Colonic mucosa (tissue), 4 donors: ENCODE measurements around the gene CYP27B1. TPM values are rescaled to one million over a fixed set of nuclear protein-coding genes. Genes with fewer than 3 reads are reported as not detected.

Source experiments
- DNase-seq: peaks from one replicate; pipeline ENCODE4 v3.0.0-alpha.2; 2020
- H3K27ac ChIP-seq: fragments of 200-600 bp; one replicate; pipeline ENCODE4 v1.8.0; 2021
- H3K27me3 ChIP-seq: fragments of 200-600 bp; one replicate; pipeline ENCODE4 v1.8.0; 2021
- H3K36me3 ChIP-seq: fragments of 200-600 bp; one replicate; pipeline ENCODE4 v1.8.0; 2021
- H3K4me1 ChIP-seq: fragments of 200-600 bp; one replicate; pipeline ENCODE4 v1.8.0; 2021; ENCODE audit warnings: mild to moderate bottlenecking
- H3K4me3 ChIP-seq: fragments of 200-600 bp; one replicate; pipeline ENCODE4 v1.8.0; 2021
- H3K9ac ChIP-seq, 2 donors: one replicate each; pipeline ENCODE4 v1.7.0; 2013; ENCODE audit warnings: control low read depth in 2 of 2, low read depth in 2 of 2, low read length in 2 of 2
- H3K9me3 ChIP-seq: fragments of 200-600 bp; one replicate; pipeline ENCODE4 v1.8.0; 2021
- intact Hi-C: fragments of 100-400 bp; cut with DNase I; formaldehyde crosslinking; loops from one replicate; pipeline ENCODE4 v1.14.1; 2022
- total RNA-seq, 2 donors: library from RNA; stranded (reverse); fragmentation: NEBNext Ultra II Directional in 1 of 2; extraction: Animal tissue kit (Norgen Biotek cat#: 25700) in 1 of 2; gene quantifications; one replicate each; pipeline ENCODE4 v1.2.1, GENCODE V29; 2021
- TF ChIP-seq, protein P1 (sequence below): fragments of 200-600 bp; IDR thresholded peaks from one replicate; pipeline ENCODE4 v1.8.0; 2022; ENCODE audit warnings: antibody characterized with exemption, mild to moderate bottlenecking
- donor health status: healthy.
- donor health status: DM: no; HTN: no; CAD: no.
- donor health status: DM: no; HTN: no; CAD: no.

Gene CYP27B1
- total RNA-seq, 2 donors from 2014 or later, result 0.80 to 1.6 TPM

DNA sequence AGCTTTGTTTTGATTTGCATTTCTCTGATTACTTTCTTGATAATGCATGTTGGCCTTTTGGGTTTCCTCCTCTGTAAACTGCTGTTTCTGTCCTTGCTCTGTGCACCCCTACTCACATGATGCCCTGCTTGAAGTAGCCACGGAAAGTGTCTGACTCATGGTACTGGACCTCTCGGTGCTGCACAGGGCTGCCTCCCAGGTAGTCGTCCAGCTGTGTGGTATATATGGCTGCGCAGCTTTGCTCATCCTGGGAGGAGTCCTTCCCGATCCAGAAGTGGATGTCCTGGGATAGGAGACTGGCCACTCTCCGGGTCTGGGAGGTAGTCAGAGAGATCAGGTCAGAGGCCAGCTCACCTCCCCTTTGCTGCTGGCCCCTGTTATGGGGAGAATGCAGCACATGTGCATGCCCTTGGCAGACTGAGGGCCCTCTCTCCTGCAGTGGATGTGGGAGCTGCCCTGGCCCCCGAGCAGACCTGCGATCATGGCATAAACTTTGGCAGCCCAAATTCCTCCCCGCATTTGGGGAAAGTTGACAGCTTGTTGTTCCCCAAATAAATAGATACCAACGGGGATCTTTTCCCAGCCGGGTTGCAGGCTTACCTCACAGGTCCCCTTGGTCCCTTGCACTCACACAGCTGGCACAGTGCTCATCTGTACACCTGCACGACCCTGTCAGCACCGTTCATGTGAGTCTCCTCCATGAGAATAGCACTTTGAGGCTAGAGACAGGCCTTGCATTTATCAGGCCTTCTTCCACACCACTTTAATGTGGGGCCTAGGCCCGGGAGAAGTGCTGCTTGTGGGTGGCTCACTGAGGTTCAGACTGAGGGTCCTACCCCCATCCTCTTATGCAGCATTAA, 46.5 kb upstream of the CYP27B1 start:
- intact Hi-C loops, result no loop called here
- H3K36me3 ChIP-seq, result no peaks in the 10 kb centered on the region

DNA sequence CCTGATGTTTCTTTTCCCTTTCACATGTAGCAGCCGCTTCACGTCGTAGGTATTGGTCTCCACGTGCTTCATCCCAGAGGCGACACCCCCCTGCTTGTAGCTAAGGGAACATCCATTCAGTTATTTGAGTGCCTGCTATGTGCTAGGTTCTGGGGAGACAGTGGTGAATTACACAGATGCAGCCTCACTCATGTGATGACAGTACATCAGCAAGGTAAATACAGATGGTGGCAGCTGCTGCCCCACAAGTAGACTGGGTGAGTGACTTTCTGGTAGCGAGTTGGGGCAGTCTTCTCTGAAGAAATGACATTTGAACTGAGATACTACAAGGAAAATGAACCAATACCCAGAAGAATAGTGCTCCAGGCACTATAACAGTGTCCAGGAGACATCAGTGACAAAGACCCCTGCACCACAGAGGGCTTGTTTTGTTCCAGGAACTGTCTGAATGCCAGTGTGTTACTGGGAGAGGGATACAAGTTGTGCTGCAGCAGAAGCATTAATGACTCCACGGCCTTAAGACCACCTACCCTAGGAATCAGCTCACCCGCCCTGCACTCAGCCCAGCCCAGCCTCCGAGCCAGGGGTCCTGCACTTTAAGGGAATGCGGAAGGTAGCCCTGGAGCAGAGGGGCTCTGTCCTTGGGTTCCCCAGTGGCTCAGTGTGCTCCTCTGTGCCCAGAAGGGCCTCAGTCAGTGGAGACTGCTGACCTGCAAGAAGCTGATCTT, 44.3 kb upstream of the CYP27B1 start:
- Histone ChIP-seq H3K4me3 (no peak overlapping the region), H3K27me3 (no peaks in the 10 kb centered on the region), H3K4me1 (no peaks in the 10 kb centered on the region), H3K27ac (no peak overlapping the region), H3K9ac (no peak overlapping the region), H3K36me3 (no peaks in the 10 kb centered on the region), H3K9me3 (no peaks in the 10 kb centered on the region)
- TF ChIP-seq, protein P1, sequence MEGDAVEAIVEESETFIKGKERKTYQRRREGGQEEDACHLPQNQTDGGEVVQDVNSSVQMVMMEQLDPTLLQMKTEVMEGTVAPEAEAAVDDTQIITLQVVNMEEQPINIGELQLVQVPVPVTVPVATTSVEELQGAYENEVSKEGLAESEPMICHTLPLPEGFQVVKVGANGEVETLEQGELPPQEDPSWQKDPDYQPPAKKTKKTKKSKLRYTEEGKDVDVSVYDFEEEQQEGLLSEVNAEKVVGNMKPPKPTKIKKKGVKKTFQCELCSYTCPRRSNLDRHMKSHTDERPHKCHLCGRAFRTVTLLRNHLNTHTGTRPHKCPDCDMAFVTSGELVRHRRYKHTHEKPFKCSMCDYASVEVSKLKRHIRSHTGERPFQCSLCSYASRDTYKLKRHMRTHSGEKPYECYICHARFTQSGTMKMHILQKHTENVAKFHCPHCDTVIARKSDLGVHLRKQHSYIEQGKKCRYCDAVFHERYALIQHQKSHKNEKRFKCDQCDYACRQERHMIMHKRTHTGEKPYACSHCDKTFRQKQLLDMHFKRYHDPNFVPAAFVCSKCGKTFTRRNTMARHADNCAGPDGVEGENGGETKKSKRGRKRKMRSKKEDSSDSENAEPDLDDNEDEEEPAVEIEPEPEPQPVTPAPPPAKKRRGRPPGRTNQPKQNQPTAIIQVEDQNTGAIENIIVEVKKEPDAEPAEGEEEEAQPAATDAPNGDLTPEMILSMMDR, result no peak
- intact Hi-C loops, result no loop called here
- no peak for DNase-seq

More for the DNA sequence above, 46.5 kb upstream of the CYP27B1 start:
- Histone ChIP-seq H3K4me1 (peaks cover 10% of the 10 kb centered on the region), H3K27ac (no peak overlapping the region), H3K9ac (no peak overlapping the region), H3K4me3 (no peak overlapping the region), H3K9me3 (no peaks in the 10 kb centered on the region), H3K27me3 (no peaks in the 10 kb centered on the region)
- DNase-seq, result no peak
- TF ChIP-seq, protein P1, result no peak

DNA sequence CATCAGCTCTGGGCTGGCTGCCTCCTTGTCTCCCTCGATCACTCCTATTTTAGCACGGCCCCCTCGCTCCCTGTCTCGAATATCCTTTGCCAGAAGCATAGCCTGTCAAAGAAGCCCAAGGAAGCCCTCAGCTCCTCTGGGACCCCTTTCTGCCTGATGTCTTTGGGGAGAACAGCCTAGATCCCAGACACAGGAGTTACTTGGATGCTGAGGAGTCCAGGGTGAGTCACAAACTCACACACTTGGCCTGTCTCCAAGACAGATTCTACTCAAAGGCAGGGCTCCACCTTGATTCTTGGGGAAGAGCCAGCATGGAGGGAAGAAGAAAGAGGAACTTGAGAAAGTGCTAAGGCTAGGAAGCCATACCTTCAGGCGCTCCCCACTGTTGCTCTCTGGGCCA, 43.6 kb upstream of the CYP27B1 start:
- H3K27ac ChIP-seq, result no peak overlapping the region
- TF ChIP-seq, protein P1, result no peak
- H3K27me3 ChIP-seq, result no peaks in the 10 kb centered on the region
- no peaks in the 10 kb centered on the region for H3K9me3 ChIP-seq
- H3K9ac ChIP-seq, result no peak overlapping the region
- no peaks in the 10 kb centered on the region for H3K36me3 ChIP-seq
- intact Hi-C loops, result no loop called here
- H3K4me3 ChIP-seq, result no peak overlapping the region
- DNase-seq, result no peak
- no peaks in the 10 kb centered on the region for H3K4me1 ChIP-seq

DNA sequence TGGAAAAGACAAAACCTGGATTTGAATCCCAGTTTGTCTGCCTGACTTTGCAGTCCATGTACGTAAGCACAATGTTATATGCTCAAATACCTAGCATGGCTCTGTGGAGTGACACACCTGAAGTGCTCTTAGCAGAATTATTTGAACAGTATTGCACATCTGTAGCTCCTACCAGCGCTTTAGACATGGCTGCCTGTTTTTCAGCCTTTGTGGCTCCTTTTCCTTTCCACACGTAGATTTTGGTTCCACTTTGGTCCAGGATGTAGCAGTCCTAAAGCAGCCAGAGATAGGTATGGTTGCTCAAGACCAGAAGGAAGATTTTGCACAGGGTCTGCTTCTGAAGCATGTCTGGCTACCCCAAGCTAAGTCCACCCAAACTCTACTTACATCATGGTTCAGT, 42.5 kb upstream of the CYP27B1 start:
- TF ChIP-seq, protein P1, result no peak
- Histone ChIP-seq H3K9me3 (no peaks in the 10 kb centered on the region), H3K4me3 (no peak overlapping the region), H3K4me1 (no peaks in the 10 kb centered on the region), H3K27me3 (no peaks in the 10 kb centered on the region), H3K36me3 (no peaks in the 10 kb centered on the region), H3K9ac (no peak overlapping the region), H3K27ac (no peak overlapping the region)
- intact Hi-C loops, result no loop called here
- DNase-seq, result no peak

DNA sequence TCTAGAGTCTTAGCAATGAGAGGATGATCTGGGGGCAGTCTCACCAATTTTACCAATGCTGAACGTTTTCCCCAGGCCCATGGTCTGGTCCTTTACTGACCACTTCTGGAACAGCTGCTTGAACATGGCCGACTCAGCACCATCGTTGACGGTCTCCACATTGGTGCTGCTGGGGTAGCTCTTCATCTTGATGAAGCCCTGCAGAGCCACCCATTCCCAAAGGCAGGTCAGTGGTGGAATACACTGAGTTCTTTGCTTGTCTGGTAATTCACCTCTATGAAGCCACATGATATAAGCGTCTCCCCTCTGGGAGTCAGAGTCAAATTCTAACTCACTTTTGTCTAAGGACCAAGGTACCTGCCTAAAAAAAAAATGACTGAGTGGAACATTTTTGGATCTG, 41.5 kb upstream of the CYP27B1 start:
- Histone ChIP-seq H3K4me1 (no peaks in the 10 kb centered on the region), H3K9ac (no peak overlapping the region), H3K27me3 (no peaks in the 10 kb centered on the region), H3K4me3 (no peak overlapping the region), H3K27ac (no peak overlapping the region), H3K36me3 (no peaks in the 10 kb centered on the region), H3K9me3 (no peaks in the 10 kb centered on the region)
- intact Hi-C loops, result no loop called here
- TF ChIP-seq, protein P1, result no peak
- DNase-seq, result no peak
